ENCODE results near the gene SH3BGRL2.

DNA sequence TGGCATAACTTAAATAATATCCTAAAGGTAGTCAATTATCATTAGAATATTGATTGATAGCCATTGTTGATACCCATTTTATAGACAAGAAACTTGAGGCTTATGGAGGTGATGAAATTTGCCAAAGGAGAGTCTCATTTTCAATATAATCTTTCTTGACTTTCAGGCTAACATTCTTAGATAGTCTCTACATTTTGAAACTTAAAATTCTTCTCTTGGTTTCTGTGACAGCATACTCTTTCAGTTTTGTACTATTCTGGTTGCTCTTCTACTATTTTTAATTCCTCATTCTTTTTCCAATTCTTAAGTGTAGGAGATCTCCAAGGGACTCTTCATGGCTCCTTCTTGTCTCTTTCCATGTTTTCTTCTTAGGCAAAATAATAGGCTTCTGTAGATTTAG lies 3.7 kb upstream of the SH3BGRL2 start:
- TF ChIP-seq, protein P1, sequence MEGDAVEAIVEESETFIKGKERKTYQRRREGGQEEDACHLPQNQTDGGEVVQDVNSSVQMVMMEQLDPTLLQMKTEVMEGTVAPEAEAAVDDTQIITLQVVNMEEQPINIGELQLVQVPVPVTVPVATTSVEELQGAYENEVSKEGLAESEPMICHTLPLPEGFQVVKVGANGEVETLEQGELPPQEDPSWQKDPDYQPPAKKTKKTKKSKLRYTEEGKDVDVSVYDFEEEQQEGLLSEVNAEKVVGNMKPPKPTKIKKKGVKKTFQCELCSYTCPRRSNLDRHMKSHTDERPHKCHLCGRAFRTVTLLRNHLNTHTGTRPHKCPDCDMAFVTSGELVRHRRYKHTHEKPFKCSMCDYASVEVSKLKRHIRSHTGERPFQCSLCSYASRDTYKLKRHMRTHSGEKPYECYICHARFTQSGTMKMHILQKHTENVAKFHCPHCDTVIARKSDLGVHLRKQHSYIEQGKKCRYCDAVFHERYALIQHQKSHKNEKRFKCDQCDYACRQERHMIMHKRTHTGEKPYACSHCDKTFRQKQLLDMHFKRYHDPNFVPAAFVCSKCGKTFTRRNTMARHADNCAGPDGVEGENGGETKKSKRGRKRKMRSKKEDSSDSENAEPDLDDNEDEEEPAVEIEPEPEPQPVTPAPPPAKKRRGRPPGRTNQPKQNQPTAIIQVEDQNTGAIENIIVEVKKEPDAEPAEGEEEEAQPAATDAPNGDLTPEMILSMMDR (IDR thresholded peaks at IDR 0.05): no peak
- TF ChIP-seq POLR2A (IDR thresholded peaks at IDR 0.05): no peak
